GM19035 (cell line): ENCODE results near the gene POU3F3.

Source experiments
- ATAC-seq: cut with Tn5 transposase; IDR thresholded peaks from one replicate; pipeline ENCODE4 v1.9.1; 2021; ENCODE audit not compliant: unreplicated experiment

Gene POU3F3

GRCh38 chr2:104846786-104847585 lies 6.9 kb upstream of the POU3F3 start:
- no peak for ATAC-seq

- ATAC-seq, result no peak
These were observed 6.2 kb upstream of the POU3F3 start for GRCh38 chr2:104847586-104848160.

- ATAC-seq, result no peak
These were observed 5.4 kb upstream of the POU3F3 start for GRCh38 chr2:104848526-104848925.

GRCh38 chr2:104849101-104849500 lies 4.8 kb upstream of the POU3F3 start:
- no peak for ATAC-seq

GRCh38 chr2:104849618-104850141 lies 4.2 kb upstream of the POU3F3 start:
- ATAC-seq, result peak; percentile 44

GRCh38 chr2:104850361-104851290 lies 3.3 kb upstream of the POU3F3 start:
- ATAC-seq, result no peak

GRCh38 chr2:104851291-104852089 lies 2.4 kb upstream of the POU3F3 start:
- no peak for ATAC-seq

GRCh38 chr2:104852090-104852666 lies 1.7 kb upstream of the POU3F3 start:
- ATAC-seq, result no peak

- ATAC-seq, result no peak
These were observed 744 bp downstream of the POU3F3 start for GRCh38 chr2:104854498-104855220.

GRCh38 chr2:104855221-104856085 lies 1.5 kb downstream of the POU3F3 start:
- ATAC-seq, result no peak

- no peak for ATAC-seq
These were observed 2.4 kb downstream of the POU3F3 start for GRCh38 chr2:104856086-104856972.

GRCh38 chr2:104856973-104857261 lies 3.0 kb downstream of the POU3F3 start:
- ATAC-seq, result no peak

- no peak for ATAC-seq
These were observed 3.5 kb downstream of the POU3F3 start for GRCh38 chr2:104857262-104858005.

- ATAC-seq, result no peak
These were observed 4.4 kb downstream of the POU3F3 start for GRCh38 chr2:104858006-104858978.

GRCh38 chr2:104859291-104859765 lies 5.4 kb downstream of the POU3F3 start:
- no peak for ATAC-seq
